RWPE2 (cell line): Measurements from ENCODE around the gene RECQL5.
"Not testable (repeated sequence)": the region's sequence is repeated elsewhere in the genome, so short reads cannot be mapped to it uniquely, and the experiment has no call there.

Source experiments
- ATAC-seq: fragments of 200-7000 bp; cut with Tn5 transposase; 3 replicates; pipeline ENCODE4 v1.9.1; 2021; ENCODE audit warnings: low read depth
- DNase-seq: peaks from one replicate; pipeline ENCODE4 v3.0.0-alpha.2; 2020; ENCODE audit warnings: low spot score
- H3K27ac ChIP-seq: fragments of 450-650 bp; 2 replicates; pipeline ENCODE4 v1.5.1; 2017; ENCODE audit warnings: mild to moderate bottlenecking; ENCODE audit not compliant: poor library complexity, severe bottlenecking
- H3K27me3 ChIP-seq: fragments of 250-450 bp; sonication (Bioruptor Pico); 2 replicates; pipeline ENCODE4 v1.5.1; 2021; ENCODE audit warnings: mild to moderate bottlenecking, moderate library complexity; ENCODE audit not compliant: insufficient read depth, poor library complexity, severe bottlenecking
- H3K36me3 ChIP-seq: fragments of 250-450 bp; sonication (Bioruptor Pico); 2 replicates; pipeline ENCODE4 v1.5.1; 2020; ENCODE audit warnings: low read depth, mild to moderate bottlenecking, moderate library complexity
- H3K4me1 ChIP-seq: fragments of 250-450 bp; sonication (Bioruptor Pico); 2 replicates; pipeline ENCODE4 v1.5.1; 2021; ENCODE audit warnings: mild to moderate bottlenecking, moderate library complexity; ENCODE audit not compliant: insufficient read depth, poor library complexity, severe bottlenecking
- H3K4me3 ChIP-seq: fragments of 250-450 bp; sonication (Bioruptor Pico); 2 replicates; pipeline ENCODE4 v1.5.1; 2021; ENCODE audit warnings: mild to moderate bottlenecking, moderate library complexity; ENCODE audit not compliant: severe bottlenecking
- H3K9me3 ChIP-seq: fragments of 250-450 bp; sonication (Bioruptor Pico); 2 replicates; pipeline ENCODE4 v1.5.1; 2021; ENCODE audit warnings: mild to moderate bottlenecking, moderate library complexity; ENCODE audit not compliant: severe bottlenecking
- TF ChIP-seq, protein P1 (sequence below): fragments of 450-650 bp; IDR thresholded peaks from one replicate; pipeline ENCODE4 v1.5.1; 2017; ENCODE audit warnings: mild to moderate bottlenecking, moderate library complexity; ENCODE audit not compliant: poor library complexity, severe bottlenecking

RECQL5 gene

DNA sequence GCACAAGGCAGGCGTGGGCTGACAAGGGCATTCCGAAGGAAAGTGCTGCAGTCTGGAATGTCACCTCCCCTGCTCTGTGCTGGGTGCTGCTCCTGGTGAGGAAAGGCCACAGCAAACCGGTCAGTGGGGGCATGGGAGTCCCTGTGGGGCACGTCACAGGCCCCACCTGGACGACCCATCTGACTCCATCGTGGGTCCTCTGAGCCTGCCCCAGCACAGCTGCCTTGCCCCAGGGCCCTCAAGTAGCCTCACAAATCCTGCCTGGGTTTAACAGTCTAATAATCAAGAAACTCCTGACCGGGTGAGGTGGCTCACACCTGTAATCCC lies 82.1 kb downstream of the RECQL5 start:
- H3K27ac ChIP-seq = no peak overlapping the region
- H3K27me3 ChIP-seq = no peaks in the 10 kb centered on the region
- TF ChIP-seq, protein P1, sequence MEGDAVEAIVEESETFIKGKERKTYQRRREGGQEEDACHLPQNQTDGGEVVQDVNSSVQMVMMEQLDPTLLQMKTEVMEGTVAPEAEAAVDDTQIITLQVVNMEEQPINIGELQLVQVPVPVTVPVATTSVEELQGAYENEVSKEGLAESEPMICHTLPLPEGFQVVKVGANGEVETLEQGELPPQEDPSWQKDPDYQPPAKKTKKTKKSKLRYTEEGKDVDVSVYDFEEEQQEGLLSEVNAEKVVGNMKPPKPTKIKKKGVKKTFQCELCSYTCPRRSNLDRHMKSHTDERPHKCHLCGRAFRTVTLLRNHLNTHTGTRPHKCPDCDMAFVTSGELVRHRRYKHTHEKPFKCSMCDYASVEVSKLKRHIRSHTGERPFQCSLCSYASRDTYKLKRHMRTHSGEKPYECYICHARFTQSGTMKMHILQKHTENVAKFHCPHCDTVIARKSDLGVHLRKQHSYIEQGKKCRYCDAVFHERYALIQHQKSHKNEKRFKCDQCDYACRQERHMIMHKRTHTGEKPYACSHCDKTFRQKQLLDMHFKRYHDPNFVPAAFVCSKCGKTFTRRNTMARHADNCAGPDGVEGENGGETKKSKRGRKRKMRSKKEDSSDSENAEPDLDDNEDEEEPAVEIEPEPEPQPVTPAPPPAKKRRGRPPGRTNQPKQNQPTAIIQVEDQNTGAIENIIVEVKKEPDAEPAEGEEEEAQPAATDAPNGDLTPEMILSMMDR = no peak
- ATAC-seq = no peak
- no peaks in the 10 kb centered on the region for H3K36me3 ChIP-seq
- H3K9me3 ChIP-seq = no peaks in the 10 kb centered on the region
- DNase-seq = no peak
- H3K4me1 ChIP-seq = no peaks in the 10 kb centered on the region
- H3K4me3 ChIP-seq = no peak overlapping the region

DNA sequence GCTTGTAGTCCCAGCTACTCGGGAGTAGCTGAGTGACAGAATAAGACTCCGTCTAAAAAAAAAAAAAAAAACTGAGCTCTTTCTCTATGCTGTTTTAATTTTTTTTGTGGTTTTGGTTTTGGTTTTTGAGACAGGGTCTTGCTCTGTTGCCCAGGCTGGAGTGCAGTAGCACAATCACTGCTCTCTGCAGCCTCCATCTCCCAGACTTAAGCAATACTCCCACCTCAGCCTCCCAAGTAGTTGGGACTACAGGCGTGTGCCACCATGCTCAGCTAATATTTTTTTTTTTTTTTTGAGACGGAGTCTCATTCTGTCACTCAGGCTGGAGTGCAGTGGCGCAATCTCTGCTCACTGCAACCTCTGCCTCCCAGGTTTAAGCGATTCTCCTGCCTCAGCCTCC lies 83.8 kb downstream of the RECQL5 start:
- not testable (repeated sequence) for DNase-seq

DNA sequence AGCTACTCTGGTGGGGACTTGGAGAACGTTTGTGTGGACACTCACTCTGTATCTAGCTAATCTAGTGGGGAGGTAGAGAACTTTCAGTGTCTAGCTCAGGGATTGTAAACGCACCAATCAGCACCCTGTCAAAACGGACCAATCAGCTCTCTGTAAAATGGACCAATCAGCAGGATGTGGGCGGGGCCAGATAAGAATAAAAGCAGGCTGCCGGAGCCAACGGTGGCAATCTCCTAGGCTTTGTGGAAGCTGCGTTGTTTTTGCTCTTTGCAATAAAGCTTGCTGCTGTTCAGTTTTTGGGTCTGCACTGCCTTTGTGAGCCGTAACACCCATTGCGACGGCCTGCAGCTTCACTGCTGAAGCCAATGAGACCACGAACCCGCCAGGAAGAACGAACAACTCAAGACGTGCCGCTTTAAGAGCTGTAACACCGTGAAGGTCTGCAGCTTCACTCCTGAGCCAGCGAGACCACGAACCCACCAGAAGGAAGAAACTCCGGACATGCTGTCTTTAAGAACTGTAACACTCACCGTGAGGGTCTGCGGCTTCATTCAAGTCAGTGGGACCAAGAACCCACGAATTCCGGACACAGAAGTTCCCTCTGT lies 85.7 kb downstream of the RECQL5 start:
- H3K27me3 ChIP-seq, H3K36me3 ChIP-seq, H3K27ac ChIP-seq, H3K4me1 ChIP-seq, ATAC-seq, H3K4me3 ChIP-seq, H3K9me3 ChIP-seq: not testable (repeated sequence)
- peak; percentile 26 for DNase-seq

More for the DNA sequence above, 83.8 kb downstream of the RECQL5 start:
- ATAC-seq, H3K4me1 ChIP-seq, H3K27me3 ChIP-seq, H3K27ac ChIP-seq, H3K4me3 ChIP-seq, H3K9me3 ChIP-seq, H3K36me3 ChIP-seq: not testable (repeated sequence)
